A673 (cell line): ENCODE measurements around the gene ALPP.
"Not testable (repeated sequence)": the region's sequence is repeated elsewhere in the genome, so short reads cannot be mapped to it uniquely, and the experiment has no call there.

Experiments used
- EZH2 ChIP-seq: fragments of 200-600 bp; sonication (generic); IDR thresholded peaks from 2 replicates; pipeline ENCODE4 v1.6.1; 2017; ENCODE audit warnings: borderline replicate concordance, low read depth, mild to moderate bottlenecking, mixed read lengths, antibody characterized with exemption, low read length; ENCODE audit not compliant: poor library complexity, severe bottlenecking
- TF ChIP-seq, protein P1 (sequence below): fragments of 300-800, 200-600 bp; sonication (generic); conservative IDR thresholded peaks from 2 replicates; pipeline ENCODE4 v1.5.1; 2017; ENCODE audit warnings: low read depth, mild to moderate bottlenecking, antibody characterized with exemption, low read length, moderate library complexity, mixed read lengths

DNA sequence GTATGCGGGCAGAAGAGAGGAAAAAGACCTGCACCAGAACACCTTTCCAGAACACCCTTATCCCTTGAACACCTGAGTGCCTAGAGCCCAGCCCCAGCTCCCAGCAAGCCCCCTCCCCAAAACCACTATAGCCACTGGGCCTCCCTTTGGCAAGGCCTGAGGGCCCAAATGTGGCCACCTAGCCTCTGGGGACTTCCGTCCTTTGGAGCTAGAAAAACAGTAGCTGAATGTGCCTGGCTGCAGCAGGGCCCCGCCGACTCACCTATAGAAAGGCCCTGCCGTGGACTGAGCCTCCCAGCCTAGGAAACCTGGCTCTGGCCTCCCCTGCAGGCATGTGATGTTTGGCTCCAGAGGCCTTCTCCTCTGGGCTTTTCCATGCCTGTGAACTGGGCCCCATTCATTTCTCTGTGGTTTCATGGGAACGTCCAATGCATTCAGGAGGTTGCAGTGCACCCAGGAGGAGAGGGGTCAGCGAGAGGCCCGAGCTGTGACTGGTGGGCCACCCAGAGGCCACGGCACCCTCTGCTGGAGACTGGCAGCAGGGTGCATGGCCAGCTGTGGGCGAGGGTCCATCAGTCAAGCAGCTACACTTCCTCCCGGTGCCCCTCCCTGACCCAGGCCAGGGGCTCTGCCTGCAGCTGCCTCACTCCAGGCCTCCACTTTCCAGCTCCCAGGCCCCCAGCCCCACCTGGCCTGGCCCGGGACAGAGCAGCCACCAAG is 15.3 kb upstream of the ALPP start:
- TF ChIP-seq, protein P1, sequence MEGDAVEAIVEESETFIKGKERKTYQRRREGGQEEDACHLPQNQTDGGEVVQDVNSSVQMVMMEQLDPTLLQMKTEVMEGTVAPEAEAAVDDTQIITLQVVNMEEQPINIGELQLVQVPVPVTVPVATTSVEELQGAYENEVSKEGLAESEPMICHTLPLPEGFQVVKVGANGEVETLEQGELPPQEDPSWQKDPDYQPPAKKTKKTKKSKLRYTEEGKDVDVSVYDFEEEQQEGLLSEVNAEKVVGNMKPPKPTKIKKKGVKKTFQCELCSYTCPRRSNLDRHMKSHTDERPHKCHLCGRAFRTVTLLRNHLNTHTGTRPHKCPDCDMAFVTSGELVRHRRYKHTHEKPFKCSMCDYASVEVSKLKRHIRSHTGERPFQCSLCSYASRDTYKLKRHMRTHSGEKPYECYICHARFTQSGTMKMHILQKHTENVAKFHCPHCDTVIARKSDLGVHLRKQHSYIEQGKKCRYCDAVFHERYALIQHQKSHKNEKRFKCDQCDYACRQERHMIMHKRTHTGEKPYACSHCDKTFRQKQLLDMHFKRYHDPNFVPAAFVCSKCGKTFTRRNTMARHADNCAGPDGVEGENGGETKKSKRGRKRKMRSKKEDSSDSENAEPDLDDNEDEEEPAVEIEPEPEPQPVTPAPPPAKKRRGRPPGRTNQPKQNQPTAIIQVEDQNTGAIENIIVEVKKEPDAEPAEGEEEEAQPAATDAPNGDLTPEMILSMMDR, result not testable (repeated sequence)
- not testable (repeated sequence) for TF ChIP-seq EZH2
